ENCODE data around the gene TP53RK.
A peak's percentile ranks its signal among the peaks of the same experiment; 100 is the strongest.
"Not testable (repeated sequence)": the region's sequence is repeated elsewhere in the genome, so short reads cannot be mapped to it uniquely, and the experiment has no call there.

TP53RK gene

GRCh38 chr20:46682063-46682821 lies 7.0 kb downstream of the TP53RK start:
- Histone ChIP-seq H3K36me3 (peaks cover 20% of the 10 kb centered on the region), H3K9me3 (no peaks in the 10 kb centered on the region), H3K27me3 (no peaks in the 10 kb centered on the region), H3K4me1 (no peaks in the 10 kb centered on the region), H3K4me3 (ENCODE audit: low read depth, low read length) (no peak overlapping the region)
- DNase-seq, result no peak
- TF ChIP-seq, protein P1, sequence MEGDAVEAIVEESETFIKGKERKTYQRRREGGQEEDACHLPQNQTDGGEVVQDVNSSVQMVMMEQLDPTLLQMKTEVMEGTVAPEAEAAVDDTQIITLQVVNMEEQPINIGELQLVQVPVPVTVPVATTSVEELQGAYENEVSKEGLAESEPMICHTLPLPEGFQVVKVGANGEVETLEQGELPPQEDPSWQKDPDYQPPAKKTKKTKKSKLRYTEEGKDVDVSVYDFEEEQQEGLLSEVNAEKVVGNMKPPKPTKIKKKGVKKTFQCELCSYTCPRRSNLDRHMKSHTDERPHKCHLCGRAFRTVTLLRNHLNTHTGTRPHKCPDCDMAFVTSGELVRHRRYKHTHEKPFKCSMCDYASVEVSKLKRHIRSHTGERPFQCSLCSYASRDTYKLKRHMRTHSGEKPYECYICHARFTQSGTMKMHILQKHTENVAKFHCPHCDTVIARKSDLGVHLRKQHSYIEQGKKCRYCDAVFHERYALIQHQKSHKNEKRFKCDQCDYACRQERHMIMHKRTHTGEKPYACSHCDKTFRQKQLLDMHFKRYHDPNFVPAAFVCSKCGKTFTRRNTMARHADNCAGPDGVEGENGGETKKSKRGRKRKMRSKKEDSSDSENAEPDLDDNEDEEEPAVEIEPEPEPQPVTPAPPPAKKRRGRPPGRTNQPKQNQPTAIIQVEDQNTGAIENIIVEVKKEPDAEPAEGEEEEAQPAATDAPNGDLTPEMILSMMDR (IDR thresholded peaks at IDR 0.05; ENCODE audit: low read depth, low read length), result no peak

GRCh38 chr20:46681032-46681854 lies 8.0 kb downstream of the TP53RK start:
- DNase-seq, result peak; percentile 63

GRCh38 chr20:46680684-46681031 lies 8.6 kb downstream of the TP53RK start:
- DNase-seq, result no peak
- H3K4me3 ChIP-seq (ENCODE audit: low read depth, low read length), result no peak overlapping the region
- H3K27me3 ChIP-seq, result no peaks in the 10 kb centered on the region
- TF ChIP-seq, protein P1 (IDR thresholded peaks at IDR 0.05; ENCODE audit: low read depth, low read length), result no peak
- H3K9me3 ChIP-seq, result no peaks in the 10 kb centered on the region
- H3K4me1 ChIP-seq, result no peaks in the 10 kb centered on the region
- peaks cover 6% of the 10 kb centered on the region for H3K36me3 ChIP-seq

More at GRCh38 chr20:46681032-46681854, 8.0 kb downstream of the TP53RK start:
- no peaks in the 10 kb centered on the region for H3K9me3 ChIP-seq
- H3K27me3 ChIP-seq, result no peaks in the 10 kb centered on the region
- no peak overlapping the region for H3K4me3 ChIP-seq (ENCODE audit: low read depth, low read length)
- TF ChIP-seq, protein P1 (IDR thresholded peaks at IDR 0.05; ENCODE audit: low read depth, low read length), result peak; percentile 89
- peaks cover 11% of the 10 kb centered on the region for H3K36me3 ChIP-seq
- no peaks in the 10 kb centered on the region for H3K4me1 ChIP-seq

- Histone ChIP-seq H3K9me3 (no peaks in the 10 kb centered on the region), H3K4me3 (ENCODE audit: low read depth, low read length) (no peak overlapping the region), H3K27me3 (no peaks in the 10 kb centered on the region), H3K4me1 (no peaks in the 10 kb centered on the region), H3K36me3 (no peaks in the 10 kb centered on the region)
- no peak for DNase-seq
- TF ChIP-seq, protein P1 (IDR thresholded peaks at IDR 0.05; ENCODE audit: low read depth, low read length), result no peak
These were observed 10.7 kb downstream of the TP53RK start for GRCh38 chr20:46678516-46678915.

- TF ChIP-seq, protein P1 (IDR thresholded peaks at IDR 0.05; ENCODE audit: low read depth, low read length), result no peak
These were observed 11.6 kb downstream of the TP53RK start for GRCh38 chr20:46677608-46678007.

GRCh38 chr20:46676649-46677316 lies 12.5 kb downstream of the TP53RK start:
- H3K27me3 ChIP-seq; H3K4me1 ChIP-seq; H3K36me3 ChIP-seq; H3K4me3 ChIP-seq (ENCODE audit: low read depth, low read length); DNase-seq; H3K9me3 ChIP-seq: not testable (repeated sequence)

More at GRCh38 chr20:46677608-46678007, 11.6 kb downstream of the TP53RK start:
- no peak for DNase-seq
- no peaks in the 10 kb centered on the region for H3K4me1 ChIP-seq
- H3K36me3 ChIP-seq, result no peaks in the 10 kb centered on the region
- H3K4me3 ChIP-seq (ENCODE audit: low read depth, low read length), result no peak overlapping the region
- H3K9me3 ChIP-seq, result no peaks in the 10 kb centered on the region
- no peaks in the 10 kb centered on the region for H3K27me3 ChIP-seq
